ENCODE measurements around the gene CAMTA1.

CAMTA1 gene

DNA sequence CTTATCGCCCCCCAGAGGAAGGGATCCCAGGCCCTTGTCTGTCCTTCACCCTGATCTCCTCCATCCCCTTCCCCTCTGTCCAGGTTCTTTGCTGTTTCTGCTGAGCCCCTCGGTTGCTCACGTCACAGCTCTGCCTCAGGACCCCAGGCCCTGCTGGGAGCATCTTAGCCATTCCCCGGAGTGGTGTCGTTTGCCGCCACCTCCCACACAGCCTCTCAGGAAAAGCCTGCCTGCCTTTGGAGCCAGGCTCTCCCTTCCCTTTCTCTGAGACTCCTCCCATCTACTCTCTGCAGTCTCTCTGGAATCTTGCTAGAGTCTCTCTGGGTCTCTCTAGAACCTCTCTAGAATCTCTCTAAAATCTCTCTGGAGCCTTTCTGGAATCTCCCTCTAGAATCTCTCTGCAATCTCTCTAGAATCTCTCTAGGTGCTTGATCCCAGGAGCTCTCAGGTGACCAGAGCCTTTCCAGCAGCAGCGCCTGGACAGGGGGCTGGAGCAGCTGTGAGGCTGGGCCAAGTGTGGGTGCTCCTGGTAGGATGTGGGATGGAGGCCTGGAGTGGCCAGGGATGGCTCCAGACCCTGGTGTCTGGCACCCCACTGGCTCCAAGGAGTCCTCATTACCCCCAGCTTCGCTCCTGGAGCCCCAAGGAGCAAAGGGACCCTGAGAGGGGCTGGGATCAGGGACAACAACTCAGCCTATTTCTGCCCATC, 702.7 kb downstream of the CAMTA1 start:
- TF ChIP-seq, protein P1, sequence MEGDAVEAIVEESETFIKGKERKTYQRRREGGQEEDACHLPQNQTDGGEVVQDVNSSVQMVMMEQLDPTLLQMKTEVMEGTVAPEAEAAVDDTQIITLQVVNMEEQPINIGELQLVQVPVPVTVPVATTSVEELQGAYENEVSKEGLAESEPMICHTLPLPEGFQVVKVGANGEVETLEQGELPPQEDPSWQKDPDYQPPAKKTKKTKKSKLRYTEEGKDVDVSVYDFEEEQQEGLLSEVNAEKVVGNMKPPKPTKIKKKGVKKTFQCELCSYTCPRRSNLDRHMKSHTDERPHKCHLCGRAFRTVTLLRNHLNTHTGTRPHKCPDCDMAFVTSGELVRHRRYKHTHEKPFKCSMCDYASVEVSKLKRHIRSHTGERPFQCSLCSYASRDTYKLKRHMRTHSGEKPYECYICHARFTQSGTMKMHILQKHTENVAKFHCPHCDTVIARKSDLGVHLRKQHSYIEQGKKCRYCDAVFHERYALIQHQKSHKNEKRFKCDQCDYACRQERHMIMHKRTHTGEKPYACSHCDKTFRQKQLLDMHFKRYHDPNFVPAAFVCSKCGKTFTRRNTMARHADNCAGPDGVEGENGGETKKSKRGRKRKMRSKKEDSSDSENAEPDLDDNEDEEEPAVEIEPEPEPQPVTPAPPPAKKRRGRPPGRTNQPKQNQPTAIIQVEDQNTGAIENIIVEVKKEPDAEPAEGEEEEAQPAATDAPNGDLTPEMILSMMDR (IDR thresholded peaks at IDR 0.05; ENCODE audit: borderline replicate concordance, insufficient read depth, low read depth, low read length), result no peak
- H3K4me3 ChIP-seq (ENCODE audit: low read depth, low read length), result no peak overlapping the region

DNA sequence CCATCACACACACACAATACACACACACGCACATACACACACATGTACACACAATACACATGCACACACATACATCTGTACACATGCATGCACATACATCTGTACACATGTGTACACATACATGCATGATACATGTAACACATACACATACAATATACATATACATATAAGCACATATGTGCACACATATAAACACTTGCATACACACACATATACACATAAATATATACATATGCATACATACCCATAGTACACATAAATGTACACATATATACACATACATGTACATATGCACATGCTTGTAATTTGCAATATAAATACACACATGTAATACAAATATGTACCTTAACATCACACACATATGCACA, 703.2 kb downstream of the CAMTA1 start:
- no peak overlapping the region for H3K4me3 ChIP-seq (ENCODE audit: low read depth, low read length)
- TF ChIP-seq, protein P1 (IDR thresholded peaks at IDR 0.05; ENCODE audit: borderline replicate concordance, insufficient read depth, low read depth, low read length), result no peak

DNA sequence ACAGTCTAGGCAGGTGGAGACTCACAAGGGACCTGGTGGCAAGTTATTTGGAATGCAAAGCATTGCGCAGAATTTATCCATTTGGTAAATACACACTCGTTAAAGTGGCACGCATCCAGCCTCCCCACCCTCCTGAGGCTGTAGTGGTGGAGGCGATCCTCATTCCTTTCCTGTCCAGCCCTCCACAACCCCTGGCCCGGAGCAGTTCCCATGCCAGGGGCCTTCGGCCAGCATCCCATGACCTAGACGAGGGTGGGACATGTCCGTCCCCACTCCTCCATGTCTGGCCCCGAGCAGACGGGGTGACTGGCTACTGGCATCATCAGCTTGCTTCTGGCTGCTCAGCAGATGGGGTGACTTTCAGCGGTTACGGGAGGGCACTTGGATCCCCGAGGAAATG, 704.3 kb downstream of the CAMTA1 start:
- TF ChIP-seq, protein P1 (IDR thresholded peaks at IDR 0.05; ENCODE audit: borderline replicate concordance, insufficient read depth, low read depth, low read length), result no peak
- no peak overlapping the region for H3K4me3 ChIP-seq (ENCODE audit: low read depth, low read length)

DNA sequence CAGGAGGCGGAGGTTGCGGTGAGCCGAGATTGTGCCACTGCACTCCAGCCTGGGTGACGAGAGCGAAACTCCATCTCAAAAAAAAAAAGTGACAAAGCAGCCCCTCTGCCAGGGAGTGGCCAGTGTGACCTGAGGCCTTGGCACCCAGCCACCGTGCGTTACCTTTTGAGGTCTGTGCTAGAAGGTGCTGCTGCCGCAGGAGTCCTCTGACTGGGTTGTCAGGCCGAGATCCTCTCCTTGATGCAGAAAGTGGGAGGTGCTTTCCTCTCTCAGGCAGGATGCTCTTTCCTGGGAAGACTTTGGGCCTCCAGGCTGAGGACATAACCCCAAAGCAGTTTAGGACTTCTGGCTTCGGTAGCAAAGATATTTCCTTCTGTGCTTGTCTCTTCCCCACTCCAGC, 705.3 kb downstream of the CAMTA1 start:
- H3K4me3 ChIP-seq (ENCODE audit: low read depth, low read length), result no peak overlapping the region
- TF ChIP-seq, protein P1 (IDR thresholded peaks at IDR 0.05; ENCODE audit: borderline replicate concordance, insufficient read depth, low read depth, low read length), result no peak

DNA sequence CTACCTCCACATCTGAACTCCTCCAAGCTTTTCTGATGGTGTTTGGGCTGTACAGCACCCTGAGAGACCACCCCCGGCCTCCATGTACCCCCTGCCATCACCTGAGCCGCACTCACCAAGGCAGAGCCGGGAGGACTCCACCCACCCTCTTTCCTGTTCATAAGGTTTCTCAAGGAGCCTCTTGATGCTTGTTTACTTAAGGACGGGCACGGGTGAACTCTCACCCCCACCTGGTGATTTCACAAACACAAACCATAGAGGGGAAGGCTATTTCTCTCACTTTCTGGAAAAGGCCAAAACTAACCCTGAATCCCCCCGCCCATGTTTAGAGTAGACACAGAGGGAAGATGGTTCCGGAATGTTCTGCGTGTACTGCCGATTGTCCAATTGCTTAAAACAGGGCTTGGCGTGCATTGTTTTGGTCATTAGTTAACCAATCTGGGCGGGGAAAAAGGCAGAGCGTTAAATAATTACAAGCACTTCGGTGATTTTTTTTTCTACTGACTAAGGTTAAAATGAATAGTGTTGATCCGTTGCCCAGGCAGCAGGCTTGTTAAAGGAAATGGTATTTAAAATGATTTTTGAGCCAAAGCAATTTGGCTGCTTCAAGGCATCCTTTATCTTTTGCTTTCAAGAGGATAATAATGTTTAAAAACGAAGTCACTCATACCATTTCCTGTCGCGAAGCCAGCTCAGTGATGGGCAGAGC, 706.0 kb downstream of the CAMTA1 start:
- no peak overlapping the region for H3K4me3 ChIP-seq (ENCODE audit: low read depth, low read length)
- TF ChIP-seq, protein P1 (IDR thresholded peaks at IDR 0.05; ENCODE audit: borderline replicate concordance, insufficient read depth, low read depth, low read length), result no peak

DNA sequence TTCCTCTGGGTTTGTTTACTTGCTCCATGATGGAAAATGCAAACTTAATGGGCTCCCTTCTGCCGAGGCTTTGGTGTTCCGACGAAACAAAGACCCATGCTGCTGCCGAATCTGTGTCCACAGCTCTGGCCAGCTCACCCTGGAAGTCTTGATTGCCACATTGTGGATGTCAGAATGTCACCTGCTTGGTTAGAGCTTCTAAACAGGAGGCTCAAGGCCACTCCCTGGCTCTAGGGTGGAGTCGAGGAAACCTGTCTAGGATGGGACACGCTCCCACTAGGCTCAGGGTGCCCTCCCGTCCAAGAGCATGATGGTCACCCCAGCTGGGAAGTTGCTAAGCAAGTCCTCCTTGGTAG, 706.5 kb downstream of the CAMTA1 start:
- TF ChIP-seq, protein P1 (IDR thresholded peaks at IDR 0.05; ENCODE audit: borderline replicate concordance, insufficient read depth, low read depth, low read length), result no peak
- no peak overlapping the region for H3K4me3 ChIP-seq (ENCODE audit: low read depth, low read length)
